NCI-H1092 treated with DMSO at 0.1 percent for 48 hours (cell line): ENCODE results near the gene MDM1.

Source experiments
- DNase-seq: peaks from one replicate; lab custom pipeline; 2025; lab: John Stamatoyannopoulos, UW

MDM1 gene

GRCh38 chr12:68321140-68321539, 11.0 kb downstream of the MDM1 start:
- DNase-seq, result no peak

GRCh38 chr12:68319988-68320623, 12.1 kb downstream of the MDM1 start:
- no peak for DNase-seq

- peak; percentile 20 for DNase-seq
These were observed 15.0 kb downstream of the MDM1 start for GRCh38 chr12:68317047-68317667.

- DNase-seq, result no peak
These were observed 21.8 kb downstream of the MDM1 start for GRCh38 chr12:68310370-68310769.

- DNase-seq, result no peak
These were observed 25.6 kb downstream of the MDM1 start for GRCh38 chr12:68306564-68306963.

- DNase-seq, result no peak
These were observed 26.9 kb downstream of the MDM1 start for GRCh38 chr12:68305278-68305677.

GRCh38 chr12:68304626-68305025, 27.5 kb downstream of the MDM1 start:
- no peak for DNase-seq

GRCh38 chr12:68303850-68304249, 28.3 kb downstream of the MDM1 start:
- no peak for DNase-seq

GRCh38 chr12:68297929-68298328, 34.2 kb downstream of the MDM1 start:
- no peak for DNase-seq

GRCh38 chr12:68294251-68294650, 37.9 kb downstream of the MDM1 start:
- no peak for DNase-seq

GRCh38 chr12:68293347-68293746, 38.8 kb downstream of the MDM1 start:
- no peak for DNase-seq

GRCh38 chr12:68292151-68292943, 39.8 kb downstream of the MDM1 start:
- DNase-seq, result no peak

GRCh38 chr12:68291396-68292036, 40.6 kb downstream of the MDM1 start:
- no peak for DNase-seq

GRCh38 chr12:68290126-68290525, 42.0 kb downstream of the MDM1 start:
- DNase-seq, result no peak

GRCh38 chr12:68287106-68287505, 45.1 kb downstream of the MDM1 start:
- DNase-seq, result no peak

- no peak for DNase-seq
These were observed 45.8 kb downstream of the MDM1 start for GRCh38 chr12:68286396-68286795.

- DNase-seq, result no peak
These were observed 46.6 kb downstream of the MDM1 start for GRCh38 chr12:68285541-68285940.

- DNase-seq, result no peak
These were observed 50.7 kb downstream of the MDM1 start for GRCh38 chr12:68281322-68282077.

GRCh38 chr12:68280240-68280639, 51.9 kb downstream of the MDM1 start:
- DNase-seq, result no peak

GRCh38 chr12:68279227-68280054, 52.7 kb downstream of the MDM1 start:
- DNase-seq, result peak; percentile 2

GRCh38 chr12:68276402-68276930, 55.7 kb downstream of the MDM1 start:
- DNase-seq, result no peak
